Measurements from ENCODE around the gene ROBO1. TPM values are rescaled to one million over a fixed set of nuclear protein-coding genes. Genes with fewer than 3 reads are reported as not detected.

Gene ROBO1
- total RNA-seq, 1 donor from 2014 or later: 182 TPM

DNA sequence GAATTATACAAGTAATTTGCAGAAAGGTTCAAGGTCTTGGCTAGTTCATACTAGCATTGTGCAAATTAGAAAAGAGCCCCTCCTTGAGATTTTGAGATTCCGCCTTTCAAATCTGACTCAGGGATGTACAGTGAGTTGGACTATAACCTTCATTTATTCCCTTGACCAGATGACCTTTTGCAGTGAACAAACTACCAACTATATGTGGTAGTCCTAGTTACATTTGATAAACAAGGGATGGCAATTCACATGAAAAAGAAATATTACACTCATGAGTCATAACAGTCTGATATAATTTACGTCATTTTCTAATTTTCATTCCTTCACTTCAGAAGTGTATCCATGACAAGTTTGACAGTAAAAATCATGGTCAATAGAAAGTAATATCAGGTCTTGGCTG lies 860.4 kb downstream of the ROBO1 start:
- no peaks in the 10 kb centered on the region for H3K27me3 Mint-ChIP-seq
- H3K9me3 Mint-ChIP-seq: peaks cover 5% of the 10 kb centered on the region
- TF ChIP-seq, protein P1, sequence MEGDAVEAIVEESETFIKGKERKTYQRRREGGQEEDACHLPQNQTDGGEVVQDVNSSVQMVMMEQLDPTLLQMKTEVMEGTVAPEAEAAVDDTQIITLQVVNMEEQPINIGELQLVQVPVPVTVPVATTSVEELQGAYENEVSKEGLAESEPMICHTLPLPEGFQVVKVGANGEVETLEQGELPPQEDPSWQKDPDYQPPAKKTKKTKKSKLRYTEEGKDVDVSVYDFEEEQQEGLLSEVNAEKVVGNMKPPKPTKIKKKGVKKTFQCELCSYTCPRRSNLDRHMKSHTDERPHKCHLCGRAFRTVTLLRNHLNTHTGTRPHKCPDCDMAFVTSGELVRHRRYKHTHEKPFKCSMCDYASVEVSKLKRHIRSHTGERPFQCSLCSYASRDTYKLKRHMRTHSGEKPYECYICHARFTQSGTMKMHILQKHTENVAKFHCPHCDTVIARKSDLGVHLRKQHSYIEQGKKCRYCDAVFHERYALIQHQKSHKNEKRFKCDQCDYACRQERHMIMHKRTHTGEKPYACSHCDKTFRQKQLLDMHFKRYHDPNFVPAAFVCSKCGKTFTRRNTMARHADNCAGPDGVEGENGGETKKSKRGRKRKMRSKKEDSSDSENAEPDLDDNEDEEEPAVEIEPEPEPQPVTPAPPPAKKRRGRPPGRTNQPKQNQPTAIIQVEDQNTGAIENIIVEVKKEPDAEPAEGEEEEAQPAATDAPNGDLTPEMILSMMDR (conservative IDR thresholded peaks at IDR 0.05): no peak
- H3K27ac Mint-ChIP-seq: no peak overlapping the region
- peaks cover 10% of the 10 kb centered on the region for H3K36me3 Mint-ChIP-seq
- DNase-seq (ENCODE audit: extremely low spot score, unreplicated experiment): no peak
- no peak overlapping the region for H3K4me3 Mint-ChIP-seq
- peaks cover 24% of the 10 kb centered on the region for H3K4me1 Mint-ChIP-seq (ENCODE audit: unreplicated experiment)

DNA sequence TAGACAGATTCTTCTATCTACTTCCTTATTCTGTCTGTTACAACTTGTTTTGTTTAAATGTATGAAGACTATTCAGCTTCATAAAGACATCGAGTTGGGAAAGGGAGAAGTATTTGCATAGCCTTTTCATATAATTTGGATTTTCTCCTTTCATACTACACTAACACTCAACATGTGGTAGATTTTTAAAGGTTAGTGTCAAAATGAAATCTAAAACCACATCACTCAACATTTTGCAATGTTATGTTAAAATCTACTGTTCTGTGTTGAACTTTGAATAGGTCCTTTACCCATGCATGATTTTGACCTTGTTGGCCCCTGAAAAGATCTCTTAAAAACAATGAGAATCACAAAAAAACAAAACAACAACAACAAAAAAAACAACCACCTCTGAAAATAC lies 860.9 kb downstream of the ROBO1 start:
- Mint-ChIP-seq H3K9me3 (peaks cover 5% of the 10 kb centered on the region), H3K27ac (no peak overlapping the region), H3K4me3 (no peak overlapping the region), H3K36me3 (peaks cover 10% of the 10 kb centered on the region), H3K27me3 (no peaks in the 10 kb centered on the region), H3K4me1 (ENCODE audit: unreplicated experiment) (peaks cover 23% of the 10 kb centered on the region)
- no peak for DNase-seq (ENCODE audit: extremely low spot score, unreplicated experiment)
- TF ChIP-seq, protein P1 (conservative IDR thresholded peaks at IDR 0.05): no peak

DNA sequence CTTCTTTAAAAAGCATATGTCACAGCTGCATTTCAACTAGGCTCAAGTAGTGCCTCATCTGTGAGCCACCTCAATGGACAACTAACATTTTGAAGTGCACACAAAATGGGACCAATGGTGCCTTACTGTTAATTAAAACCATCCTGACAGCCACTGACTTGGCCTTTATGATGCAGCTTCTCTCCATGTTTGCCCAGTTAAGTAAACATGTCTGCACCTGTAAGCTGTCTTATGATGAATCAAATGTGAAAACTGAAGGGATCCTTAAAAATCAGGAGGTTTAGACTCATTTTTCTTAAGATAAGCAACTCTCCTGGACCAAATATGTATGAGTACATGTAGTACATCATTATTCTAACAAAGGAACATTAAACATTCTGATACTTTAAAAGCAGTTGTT lies 861.6 kb downstream of the ROBO1 start:
- Mint-ChIP-seq H3K9me3 (peaks cover 5% of the 10 kb centered on the region), H3K36me3 (peaks cover 10% of the 10 kb centered on the region), H3K27me3 (no peaks in the 10 kb centered on the region), H3K27ac (no peak overlapping the region), H3K4me3 (no peak overlapping the region), H3K4me1 (ENCODE audit: unreplicated experiment) (peaks cover 18% of the 10 kb centered on the region)
- TF ChIP-seq, protein P1 (conservative IDR thresholded peaks at IDR 0.05): no peak
- no peak for DNase-seq (ENCODE audit: extremely low spot score, unreplicated experiment)

DNA sequence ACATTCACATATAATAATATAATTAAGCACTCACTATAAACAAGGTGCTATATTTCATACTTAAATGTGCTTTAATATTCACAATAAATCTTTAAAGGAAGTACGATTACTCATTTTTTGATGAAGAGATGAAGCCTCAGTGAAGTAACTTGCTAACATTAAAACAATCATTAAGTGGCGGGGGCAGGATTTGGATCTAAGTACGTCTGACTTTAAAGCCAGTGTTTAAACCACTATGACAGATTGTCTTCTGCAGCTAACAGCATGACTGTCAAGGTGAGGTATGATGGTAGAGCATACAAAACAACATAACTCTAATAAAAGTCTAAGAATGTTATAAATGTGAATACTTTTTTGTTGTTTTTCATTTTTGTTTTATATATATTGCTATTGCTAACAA lies 862.1 kb downstream of the ROBO1 start:
- TF ChIP-seq, protein P1 (conservative IDR thresholded peaks at IDR 0.05): no peak
- no peak overlapping the region for H3K27ac Mint-ChIP-seq
- no peaks in the 10 kb centered on the region for H3K27me3 Mint-ChIP-seq
- H3K36me3 Mint-ChIP-seq: peaks cover 10% of the 10 kb centered on the region
- peaks cover 5% of the 10 kb centered on the region for H3K9me3 Mint-ChIP-seq
- peaks cover 21% of the 10 kb centered on the region for H3K4me1 Mint-ChIP-seq (ENCODE audit: unreplicated experiment)
- H3K4me3 Mint-ChIP-seq: no peak overlapping the region
- no peak for DNase-seq (ENCODE audit: extremely low spot score, unreplicated experiment)

DNA sequence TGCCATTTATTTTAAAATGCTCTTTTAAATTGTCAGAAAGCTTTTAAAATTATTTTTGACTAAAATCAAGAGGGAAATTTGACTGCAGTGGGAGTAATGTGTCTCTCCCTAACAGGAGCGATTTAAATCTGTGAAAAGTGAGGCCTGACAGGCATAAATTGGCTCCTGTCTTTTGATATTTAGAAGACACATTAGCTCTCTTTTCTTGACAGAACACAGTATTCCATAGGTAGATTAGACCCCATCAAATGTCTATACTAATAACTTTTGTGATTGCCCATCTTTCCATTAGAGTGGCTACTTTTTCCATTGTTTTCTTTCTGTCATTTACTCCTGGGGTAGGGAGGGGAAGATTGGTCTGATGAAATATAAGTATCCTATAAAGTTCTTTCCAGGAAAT lies 866.3 kb downstream of the ROBO1 start:
- Mint-ChIP-seq H3K36me3 (peaks cover 10% of the 10 kb centered on the region), H3K27me3 (no peaks in the 10 kb centered on the region), H3K9me3 (peaks cover 6% of the 10 kb centered on the region), H3K4me1 (ENCODE audit: unreplicated experiment) (peaks cover 21% of the 10 kb centered on the region), H3K27ac (no peak overlapping the region), H3K4me3 (no peak overlapping the region)
- TF ChIP-seq, protein P1 (conservative IDR thresholded peaks at IDR 0.05): no peak
- no peak for DNase-seq (ENCODE audit: extremely low spot score, unreplicated experiment)

DNA sequence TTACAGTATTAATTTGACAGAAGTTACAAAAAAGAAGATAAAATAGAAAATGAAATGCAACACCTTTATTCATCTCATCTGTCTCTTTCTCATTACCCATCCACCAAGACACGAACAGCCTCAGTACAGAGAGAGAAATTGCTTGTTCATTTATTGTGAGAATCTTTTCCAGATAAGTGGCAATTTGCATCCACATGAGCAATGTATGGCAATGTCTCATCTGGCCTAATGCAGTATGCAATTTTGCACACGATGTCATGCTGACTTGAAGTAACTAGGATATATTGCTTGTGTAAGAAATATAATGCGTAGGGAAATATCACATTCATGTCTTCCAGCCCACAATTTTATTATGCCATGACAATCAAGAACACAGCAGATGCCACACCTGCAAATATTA lies 866.9 kb downstream of the ROBO1 start:
- Mint-ChIP-seq H3K36me3 (peaks cover 12% of the 10 kb centered on the region), H3K27me3 (no peaks in the 10 kb centered on the region), H3K9me3 (peaks cover 10% of the 10 kb centered on the region), H3K27ac (no peak overlapping the region), H3K4me3 (no peak overlapping the region), H3K4me1 (ENCODE audit: unreplicated experiment) (peaks cover 21% of the 10 kb centered on the region)
- TF ChIP-seq, protein P1 (conservative IDR thresholded peaks at IDR 0.05): no peak
- no peak for DNase-seq (ENCODE audit: extremely low spot score, unreplicated experiment)
